GM06990 (cell line): Measurements from ENCODE around the gene OR10H5.
"Not testable (repeated sequence)": the region's sequence is repeated elsewhere in the genome, so short reads cannot be mapped to it uniquely, and the experiment has no call there.

Experiments
- DNase-seq: peaks from one replicate; pipeline ENCODE4 v3.0.0-alpha.2; 2011; ENCODE audit not compliant: insufficient read length; ENCODE audit errors: extremely low read depth
- H3K27me3 ChIP-seq: replicated peaks from 2 replicates; pipeline ENCODE4 v1.6.0; 2011; ENCODE audit warnings: low read length; ENCODE audit not compliant: control insufficient read depth, insufficient read depth
- H3K36me3 ChIP-seq: 2 replicates; pipeline ENCODE4 v1.5.1; 2011; ENCODE audit warnings: low read length; ENCODE audit not compliant: control insufficient read depth, insufficient read depth
- H3K4me3 ChIP-seq: replicated peaks from 2 replicates; pipeline ENCODE4 v1.5.1; 2011; ENCODE audit warnings: low read depth, mild to moderate bottlenecking, control low read depth, low read length
- TF ChIP-seq, protein P1 (sequence below): IDR thresholded peaks from 2 replicates; pipeline ENCODE4 v1.5.1; 2011; ENCODE audit warnings: low read length, control low read depth, mild to moderate bottlenecking, inconsistent platforms; ENCODE audit not compliant: insufficient read depth, poor library complexity, severe bottlenecking

OR10H5 gene

DNA sequence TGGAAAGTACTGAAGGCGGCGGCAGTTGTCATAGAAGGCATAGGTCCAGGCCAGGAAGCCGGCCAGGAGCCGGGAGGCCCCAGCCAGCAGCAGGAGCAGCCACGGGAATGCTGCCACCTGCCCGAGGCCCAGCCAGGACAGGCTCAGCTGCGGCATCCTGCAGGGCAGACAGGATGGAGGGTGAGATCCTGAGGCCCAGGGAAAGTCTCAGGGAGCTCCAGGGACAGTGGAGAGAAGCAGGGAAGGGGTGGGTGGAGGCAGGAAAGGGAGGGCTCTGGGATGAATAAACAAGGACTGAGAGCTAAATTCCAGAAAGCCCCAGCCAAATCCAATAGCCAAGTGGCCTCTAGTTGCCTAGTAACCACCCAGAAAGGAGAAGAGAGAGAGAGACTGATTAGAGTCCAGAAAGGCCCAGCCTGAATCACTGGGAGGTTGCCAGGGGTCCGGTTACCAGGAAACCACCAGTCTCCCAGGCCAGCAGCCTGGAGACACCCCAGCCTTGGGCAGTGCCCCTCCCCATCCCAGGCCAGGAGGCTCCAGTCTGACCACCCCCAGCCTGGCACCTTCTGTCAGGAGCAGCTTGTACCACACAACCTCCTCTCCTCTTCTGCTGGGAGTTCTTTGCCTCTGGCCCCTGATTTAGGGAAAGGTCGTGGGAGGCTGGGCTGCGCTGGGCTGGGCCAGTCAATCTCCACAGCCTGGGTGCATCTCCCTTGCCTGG is 7.5 kb upstream of the OR10H5 start:
- Histone ChIP-seq H3K36me3 (no peaks in the 10 kb centered on the region), H3K4me3 (no peak overlapping the region), H3K27me3 (no peaks in the 10 kb centered on the region)
- TF ChIP-seq, protein P1, sequence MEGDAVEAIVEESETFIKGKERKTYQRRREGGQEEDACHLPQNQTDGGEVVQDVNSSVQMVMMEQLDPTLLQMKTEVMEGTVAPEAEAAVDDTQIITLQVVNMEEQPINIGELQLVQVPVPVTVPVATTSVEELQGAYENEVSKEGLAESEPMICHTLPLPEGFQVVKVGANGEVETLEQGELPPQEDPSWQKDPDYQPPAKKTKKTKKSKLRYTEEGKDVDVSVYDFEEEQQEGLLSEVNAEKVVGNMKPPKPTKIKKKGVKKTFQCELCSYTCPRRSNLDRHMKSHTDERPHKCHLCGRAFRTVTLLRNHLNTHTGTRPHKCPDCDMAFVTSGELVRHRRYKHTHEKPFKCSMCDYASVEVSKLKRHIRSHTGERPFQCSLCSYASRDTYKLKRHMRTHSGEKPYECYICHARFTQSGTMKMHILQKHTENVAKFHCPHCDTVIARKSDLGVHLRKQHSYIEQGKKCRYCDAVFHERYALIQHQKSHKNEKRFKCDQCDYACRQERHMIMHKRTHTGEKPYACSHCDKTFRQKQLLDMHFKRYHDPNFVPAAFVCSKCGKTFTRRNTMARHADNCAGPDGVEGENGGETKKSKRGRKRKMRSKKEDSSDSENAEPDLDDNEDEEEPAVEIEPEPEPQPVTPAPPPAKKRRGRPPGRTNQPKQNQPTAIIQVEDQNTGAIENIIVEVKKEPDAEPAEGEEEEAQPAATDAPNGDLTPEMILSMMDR: no peak
- no peak for DNase-seq

DNA sequence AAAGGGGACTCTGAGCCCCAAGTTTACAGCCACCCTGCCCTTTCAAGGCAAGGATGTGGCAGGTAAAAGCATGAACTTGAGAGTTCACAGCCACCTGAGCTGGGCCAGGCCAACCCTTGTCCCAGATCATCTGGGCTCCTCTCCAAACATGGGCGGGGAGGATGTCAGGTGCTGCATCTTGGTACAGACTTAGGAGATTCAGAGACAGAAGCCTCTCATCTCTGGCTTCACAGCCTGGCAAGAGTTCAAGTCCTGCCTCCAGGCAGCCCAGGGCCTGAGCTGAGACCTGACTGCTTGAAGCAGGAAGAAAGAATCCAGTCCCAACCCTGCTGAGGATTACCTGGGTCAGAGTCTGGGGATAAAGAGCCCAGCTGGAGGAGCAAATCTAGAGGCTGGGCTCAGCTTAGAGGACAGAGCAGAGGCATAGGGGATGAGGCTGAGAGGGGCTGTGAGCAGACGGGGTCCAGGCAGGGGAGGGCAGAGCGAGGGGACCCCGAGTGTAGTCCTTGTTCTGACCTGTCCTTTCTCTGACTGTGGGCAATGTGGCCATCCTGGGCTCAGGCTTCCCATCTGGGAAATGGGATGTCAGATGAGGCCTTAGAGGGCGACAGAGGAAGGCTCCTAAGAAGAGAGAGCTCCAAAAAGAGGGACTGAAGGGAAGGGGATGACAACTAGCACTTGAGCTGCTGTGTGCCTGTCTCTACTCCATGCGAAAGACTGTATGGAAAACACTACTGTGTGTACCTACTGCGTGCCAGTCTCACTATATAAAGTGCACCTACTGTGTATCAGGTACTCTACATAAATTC is 6.6 kb upstream of the OR10H5 start:
- Histone ChIP-seq H3K36me3 (no peaks in the 10 kb centered on the region), H3K4me3 (no peak overlapping the region), H3K27me3 (no peaks in the 10 kb centered on the region)
- no peak for DNase-seq
- TF ChIP-seq, protein P1: no peak

DNA sequence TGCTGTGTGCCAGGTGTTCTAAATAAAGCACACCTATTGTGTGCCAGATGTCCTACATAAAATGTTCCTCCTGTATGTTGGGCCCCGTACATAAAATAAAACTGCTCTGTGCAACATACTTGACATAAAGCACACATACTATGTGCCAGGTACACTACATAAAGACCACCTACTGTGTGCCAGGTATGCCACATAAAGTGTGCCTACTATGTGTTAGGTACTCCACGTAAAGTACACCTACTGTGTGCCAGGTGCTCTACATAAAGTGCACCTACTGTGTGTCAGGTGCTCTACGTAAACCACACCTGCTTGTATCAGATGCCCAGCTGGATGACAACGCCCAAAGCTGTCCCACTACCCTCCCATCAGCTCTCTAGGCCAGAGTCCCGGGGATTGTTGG is 5.8 kb upstream of the OR10H5 start:
- H3K4me3 ChIP-seq: no peak overlapping the region
- H3K27me3 ChIP-seq: no peaks in the 10 kb centered on the region
- TF ChIP-seq, protein P1: no peak
- H3K36me3 ChIP-seq: no peaks in the 10 kb centered on the region
- DNase-seq: no peak

DNA sequence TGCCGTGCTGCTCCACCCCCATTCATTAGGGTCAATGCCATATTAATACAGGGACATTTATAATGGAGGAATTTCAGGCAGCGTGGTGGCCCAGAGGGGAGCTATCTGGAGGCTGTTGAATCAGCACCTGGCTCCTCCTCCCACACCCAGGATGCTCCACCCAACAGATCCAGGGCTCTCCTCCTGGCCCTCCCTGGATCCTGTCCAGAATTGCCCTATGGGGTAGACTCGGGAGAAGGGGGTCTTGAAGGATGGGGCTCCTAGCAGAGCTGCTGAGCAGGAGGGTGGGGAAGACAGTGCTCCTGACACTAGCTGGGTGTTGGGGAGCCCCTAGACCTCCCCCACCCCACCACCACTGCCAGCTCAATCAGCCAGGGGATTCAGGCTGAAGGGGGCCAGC is 5.2 kb upstream of the OR10H5 start:
- DNase-seq: no peak
- TF ChIP-seq, protein P1: no peak
- no peaks in the 10 kb centered on the region for H3K36me3 ChIP-seq
- no peaks in the 10 kb centered on the region for H3K27me3 ChIP-seq
- no peak overlapping the region for H3K4me3 ChIP-seq

DNA sequence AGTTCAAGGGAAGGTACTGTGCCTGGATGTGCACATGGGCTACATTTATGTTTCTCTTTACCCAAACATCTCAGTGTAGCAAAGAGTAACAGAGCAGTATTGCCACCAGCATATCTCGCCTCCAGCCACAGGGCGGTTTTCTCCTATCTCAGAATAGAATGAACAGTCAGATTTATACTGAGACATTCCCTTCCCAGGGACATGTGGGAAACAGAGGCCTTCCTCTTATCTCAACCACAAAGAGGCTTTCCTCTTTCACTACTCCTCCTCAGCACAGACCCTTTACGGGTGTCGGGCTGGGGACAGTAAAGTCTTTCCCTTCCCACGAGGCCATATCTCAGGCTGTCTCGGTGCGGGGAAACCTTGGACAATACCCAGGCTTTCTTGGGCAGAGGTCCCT is 4.6 kb upstream of the OR10H5 start:
- not testable (repeated sequence) for H3K36me3 ChIP-seq, H3K4me3 ChIP-seq, H3K27me3 ChIP-seq, DNase-seq

DNA sequence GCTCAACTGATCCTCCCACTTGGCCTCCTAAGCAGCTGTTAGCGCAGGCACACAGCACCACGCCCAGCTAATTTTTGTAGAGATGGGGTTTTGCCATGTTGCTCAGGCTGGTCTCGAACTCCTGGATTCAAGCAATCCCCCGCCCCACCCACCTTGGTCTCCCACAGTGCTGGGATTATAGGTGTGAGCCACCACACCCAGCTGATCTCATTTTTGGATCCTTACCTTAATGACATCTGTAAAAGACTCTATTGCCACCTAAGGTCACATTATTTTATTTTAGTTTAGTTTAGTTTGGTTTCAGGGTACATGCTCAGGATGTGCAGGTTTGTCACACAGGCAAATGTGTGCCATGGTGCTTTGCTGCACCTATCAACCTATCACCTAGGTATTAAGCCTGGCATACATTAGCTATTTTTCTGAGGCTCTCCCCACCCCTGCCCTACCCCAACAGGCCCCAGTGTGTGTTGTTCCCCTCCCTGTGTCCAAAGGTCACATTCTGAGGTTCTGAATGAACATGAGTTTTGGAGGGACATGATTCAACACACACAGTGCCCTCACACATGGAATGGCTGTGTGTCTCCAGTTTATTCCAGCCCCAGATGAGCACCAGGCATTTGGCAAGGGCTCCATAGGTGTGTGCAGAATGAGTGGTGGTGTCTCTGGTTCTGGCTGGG is 1.3 kb downstream of the OR10H5 start:
- Histone ChIP-seq H3K27me3 (no peaks in the 10 kb centered on the region; the same call in 1 of the 2 replicates), H3K36me3 (no peaks in the 10 kb centered on the region), H3K4me3 (no peak overlapping the region)
- DNase-seq: no peak
- TF ChIP-seq, protein P1: no peak
